ENCODE data around the gene SOSTDC1.

DNA sequence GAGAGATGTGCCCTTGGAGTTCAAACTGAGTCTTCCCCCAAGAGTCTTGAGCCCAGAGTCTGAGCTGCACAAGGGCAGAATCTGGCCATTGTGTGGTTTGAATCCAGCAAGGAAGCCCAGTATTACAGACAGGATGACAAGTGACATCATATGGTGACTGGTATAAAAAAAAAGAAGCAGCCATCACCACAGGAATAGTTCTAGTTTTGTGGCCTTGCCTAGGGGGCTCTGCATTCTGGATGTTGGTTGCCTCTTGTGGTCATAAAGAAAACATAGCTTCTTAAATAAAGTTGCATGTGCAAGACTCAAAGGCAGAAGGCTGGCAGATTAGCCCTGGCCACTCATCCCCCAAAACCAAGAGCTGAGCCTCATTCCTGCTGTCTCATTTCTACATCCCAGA lies 44.3 kb upstream of the SOSTDC1 start:
- TF ChIP-seq JUND (IDR thresholded peaks at IDR 0.05) (no peak), POLR2AphosphoS5 (IDR thresholded peaks at IDR 0.05; ENCODE audit: low read depth, low read length) (no peak), CTCF (IDR thresholded peaks at IDR 0.05 in 2 of 3, conservative IDR thresholded peaks at IDR 0.05 in 1 of 3; ENCODE audit: borderline replicate concordance in 1 of 3, insufficient read depth in 1 of 3, low read depth in 2 of 3, low read length in 2 of 3) (no peak), EZH2phosphoT487 (IDR thresholded peaks at IDR 0.05; ENCODE audit: borderline replicate concordance) (no peak), ELF1 (IDR thresholded peaks at IDR 0.05; ENCODE audit: borderline replicate concordance, low read depth) (no peak), EZH2 (IDR thresholded peaks at IDR 0.05) (no peak), SIN3A (IDR thresholded peaks at IDR 0.05; ENCODE audit: low read depth) (no peak), TCF7L2 (IDR thresholded peaks at IDR 0.05; ENCODE audit: borderline replicate concordance, extremely low read depth, insufficient read depth, insufficient read length) (no peak)
